ENCODE data around the gene RAD51B.

The RAD51B gene

GRCh38 chr14:68611599-68611998 lies 792.0 kb downstream of the RAD51B start:
- FAIRE-seq (no peak), DNase-seq (ENCODE audit: extremely low spot score, insufficient read length, low read depth) (no peak)

- FAIRE-seq (no peak), DNase-seq (ENCODE audit: extremely low spot score, insufficient read length, low read depth) (no peak)
These were observed 792.5 kb downstream of the RAD51B start for GRCh38 chr14:68612049-68612448.

- no peak for DNase-seq (ENCODE audit: extremely low spot score, insufficient read length, low read depth)
- FAIRE-seq = no peak
These were observed 796.8 kb downstream of the RAD51B start for GRCh38 chr14:68616221-68616902.

GRCh38 chr14:68619790-68620574 lies 800.4 kb downstream of the RAD51B start:
- FAIRE-seq = no peak
- DNase-seq (ENCODE audit: extremely low spot score, insufficient read length, low read depth) = no peak

GRCh38 chr14:68621400-68622365 lies 802.1 kb downstream of the RAD51B start:
- FAIRE-seq = no peak
- DNase-seq (ENCODE audit: extremely low spot score, insufficient read length, low read depth) = no peak

GRCh38 chr14:68622856-68623255 lies 803.3 kb downstream of the RAD51B start:
- DNase-seq (ENCODE audit: extremely low spot score, insufficient read length, low read depth) (no peak), FAIRE-seq (no peak)

GRCh38 chr14:68623307-68623706 lies 803.7 kb downstream of the RAD51B start:
- FAIRE-seq = no peak
- no peak for DNase-seq (ENCODE audit: extremely low spot score, insufficient read length, low read depth)

- DNase-seq (ENCODE audit: extremely low spot score, insufficient read length, low read depth) = no peak
- no peak for FAIRE-seq
These were observed 804.2 kb downstream of the RAD51B start for GRCh38 chr14:68623826-68624225.

- DNase-seq (ENCODE audit: extremely low spot score, insufficient read length, low read depth) (no peak), FAIRE-seq (no peak)
These were observed 805.1 kb downstream of the RAD51B start for GRCh38 chr14:68624541-68625220.

GRCh38 chr14:68625366-68626090 lies 805.9 kb downstream of the RAD51B start:
- DNase-seq (ENCODE audit: extremely low spot score, insufficient read length, low read depth) (no peak), FAIRE-seq (no peak)

GRCh38 chr14:68626386-68626785 lies 806.8 kb downstream of the RAD51B start:
- FAIRE-seq (no peak), DNase-seq (ENCODE audit: extremely low spot score, insufficient read length, low read depth) (no peak)

GRCh38 chr14:68627050-68627867 lies 807.7 kb downstream of the RAD51B start:
- no peak for DNase-seq (ENCODE audit: extremely low spot score, insufficient read length, low read depth)
- no peak for FAIRE-seq

GRCh38 chr14:68627868-68628604 lies 808.5 kb downstream of the RAD51B start:
- DNase-seq (ENCODE audit: extremely low spot score, insufficient read length, low read depth) (peak; percentile 32), FAIRE-seq (no peak)

- no peak for FAIRE-seq
These were observed 809.2 kb downstream of the RAD51B start for GRCh38 chr14:68628605-68629310.

GRCh38 chr14:68630081-68630571 lies 810.5 kb downstream of the RAD51B start:
- no peak for FAIRE-seq
- DNase-seq (ENCODE audit: extremely low spot score, insufficient read length, low read depth) = no peak

More at GRCh38 chr14:68628605-68629310, 809.2 kb downstream of the RAD51B start:
- no peak for DNase-seq (ENCODE audit: extremely low spot score, insufficient read length, low read depth)

GRCh38 chr14:68630611-68631393 lies 811.2 kb downstream of the RAD51B start:
- DNase-seq (ENCODE audit: extremely low spot score, insufficient read length, low read depth) (no peak), FAIRE-seq (no peak)

Measured in GM18507 (cell line).